Measurements from ENCODE around the gene ZMYND11.
"Not testable (repeated sequence)": the region's sequence is repeated elsewhere in the genome, so short reads cannot be mapped to it uniquely, and the experiment has no call there.

ZMYND11 gene

DNA sequence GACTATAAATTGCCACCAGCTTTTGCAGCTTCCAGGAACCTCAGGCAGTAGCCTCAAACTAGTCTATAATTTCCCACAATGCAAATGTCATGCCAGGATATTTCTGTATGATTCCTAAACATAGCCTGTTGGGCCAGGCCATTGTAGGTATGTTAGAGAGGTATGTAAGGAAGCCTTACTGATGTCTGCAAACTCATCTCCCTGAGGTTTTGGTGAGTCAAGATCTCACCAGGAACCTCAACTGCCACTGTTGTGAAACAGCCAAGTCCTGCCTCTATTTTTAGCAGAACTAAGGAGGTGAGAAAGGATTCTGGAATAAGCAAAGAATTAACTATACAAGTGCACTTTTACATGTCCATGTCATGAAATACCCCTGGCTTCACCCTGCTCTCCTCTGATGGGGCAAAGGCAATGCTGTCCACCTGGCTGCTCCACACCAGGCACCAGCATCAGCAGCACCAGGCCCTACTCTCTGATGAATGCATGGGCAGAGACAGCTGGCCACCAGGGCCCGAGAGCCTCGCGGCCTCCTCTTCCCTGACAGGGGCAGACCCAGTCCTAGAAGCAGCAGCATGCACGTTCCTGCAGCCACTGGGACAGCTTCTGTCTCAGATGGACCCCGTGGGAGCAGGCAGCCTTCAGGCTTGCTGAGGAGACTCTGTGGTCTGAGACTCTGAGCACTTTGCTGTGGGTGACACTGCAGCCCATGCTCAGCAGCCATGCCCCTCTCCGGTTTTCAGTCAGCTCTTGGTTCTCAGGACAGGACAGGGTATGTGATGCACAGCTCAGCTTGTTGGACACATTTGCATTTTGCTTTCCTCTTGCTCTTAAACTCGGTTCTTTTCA is 147.3 kb downstream of the ZMYND11 start:
- no peak for DNase-seq (ENCODE audit: low read depth in 2 of 2)

DNA sequence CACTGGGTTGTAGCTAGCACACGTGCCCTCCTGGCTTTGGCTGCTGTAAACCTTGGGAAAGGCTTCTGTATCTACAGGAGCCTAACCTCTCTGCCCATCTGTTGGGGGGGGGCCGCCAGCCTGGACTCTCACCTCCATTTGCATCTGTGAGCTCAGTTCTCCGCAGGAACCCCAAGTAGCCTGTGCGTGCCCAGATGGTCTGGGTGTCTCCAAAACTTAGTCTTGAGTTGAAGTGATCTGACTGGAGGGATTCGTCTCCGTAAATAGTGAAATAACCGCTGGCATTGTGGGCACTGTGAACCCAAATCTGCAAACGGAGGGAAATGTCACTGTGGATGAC is 147.9 kb downstream of the ZMYND11 start:
- no peak for DNase-seq (ENCODE audit: low read depth in 2 of 2)

DNA sequence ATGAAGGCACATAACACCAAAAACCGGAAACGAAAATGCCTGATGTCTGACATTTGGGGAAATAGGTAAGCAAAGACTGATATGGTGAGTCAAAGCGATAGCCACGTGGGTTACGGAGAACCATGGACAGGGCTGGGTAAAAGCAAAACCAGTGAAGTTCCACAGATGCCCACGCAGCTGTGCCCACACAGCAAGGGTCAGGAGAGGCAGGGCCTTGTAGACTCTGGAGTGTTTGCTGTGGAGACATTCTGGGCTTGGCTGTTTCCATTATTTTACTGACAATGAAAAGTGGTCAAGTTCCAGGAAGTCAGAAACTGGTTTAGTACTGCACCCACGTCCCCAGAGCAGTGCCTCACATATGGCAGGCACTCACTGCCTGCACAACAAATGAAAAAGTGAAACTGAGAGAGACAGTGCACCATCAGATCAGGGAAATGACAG is 148.7 kb downstream of the ZMYND11 start:
- peak; percentile 34 to 41 for DNase-seq (ENCODE audit: low read depth in 2 of 2)

DNA sequence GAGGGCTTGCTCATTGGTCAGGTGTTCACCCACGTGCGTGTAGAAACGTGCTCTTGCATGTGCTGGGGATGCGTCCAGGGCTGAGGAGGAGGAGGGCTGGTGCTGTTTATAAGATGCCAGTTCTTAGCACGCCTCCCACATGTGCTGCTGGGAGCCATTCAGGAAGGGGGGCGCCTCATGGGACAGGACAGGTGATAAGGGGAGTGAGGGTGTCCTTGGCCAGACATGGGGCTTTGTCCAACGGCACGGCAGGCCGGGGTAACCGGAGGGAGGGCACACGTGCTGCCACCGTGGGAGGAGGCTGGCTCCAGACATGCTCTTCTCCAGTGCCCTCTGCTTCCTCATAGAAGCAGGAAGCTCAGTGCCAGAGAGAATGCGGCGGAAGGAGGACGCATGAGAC is 150.0 kb downstream of the ZMYND11 start:
- DNase-seq (ENCODE audit: low read depth in 2 of 2), result no peak

DNA sequence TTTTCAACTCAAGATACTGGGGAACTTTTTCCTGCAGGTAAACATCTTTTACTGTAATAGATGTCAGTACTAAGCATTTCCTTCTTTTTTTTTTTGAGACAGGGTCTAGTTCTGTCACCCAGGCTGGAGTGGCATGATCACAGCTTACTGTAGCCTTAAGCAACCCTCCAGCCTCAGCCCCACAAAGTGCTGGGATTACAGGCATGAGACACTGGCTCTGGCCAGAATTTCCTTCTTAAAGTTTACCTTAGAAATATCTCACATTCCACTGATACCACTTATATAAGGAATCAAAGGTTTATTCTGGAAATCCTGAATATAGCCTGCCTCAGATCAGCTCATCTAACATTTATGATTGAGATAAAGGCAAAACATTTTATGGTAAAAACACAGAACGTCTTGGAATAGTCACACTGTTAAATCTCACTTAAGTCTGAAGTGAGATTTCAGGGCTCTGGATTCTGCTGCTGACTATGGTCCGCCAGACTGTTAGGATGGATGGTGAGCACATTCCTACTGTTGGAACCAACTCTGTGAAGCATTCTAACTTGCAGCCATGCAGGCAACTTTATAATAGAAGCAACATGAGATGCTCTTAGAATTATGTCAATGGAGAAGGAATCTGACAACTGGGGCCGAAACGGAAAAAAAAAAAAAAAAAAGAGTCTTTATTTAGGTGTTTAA is 151.9 kb downstream of the ZMYND11 start:
- no peak for DNase-seq (ENCODE audit: low read depth in 2 of 2)

DNA sequence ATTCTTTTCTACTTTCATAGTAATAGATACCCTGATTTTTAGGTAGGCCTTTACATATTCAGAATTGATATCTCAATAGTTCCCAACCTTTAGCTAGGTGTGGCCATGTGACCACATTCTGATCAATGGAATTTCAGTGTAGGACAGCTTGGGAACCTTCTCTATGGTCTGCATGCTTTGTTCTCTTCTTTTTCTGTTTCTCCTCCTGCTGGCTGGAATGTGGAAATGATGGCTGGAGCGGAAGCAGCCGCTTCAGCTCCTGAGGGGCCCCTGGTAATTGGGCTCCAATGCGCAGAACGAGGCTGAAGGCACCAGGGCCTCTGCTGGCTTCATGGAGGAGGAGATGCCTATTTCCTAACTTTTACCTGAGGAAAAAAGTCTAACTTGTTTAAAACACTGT is 152.6 kb downstream of the ZMYND11 start:
- no peak for DNase-seq (ENCODE audit: low read depth in 2 of 2)

DNA sequence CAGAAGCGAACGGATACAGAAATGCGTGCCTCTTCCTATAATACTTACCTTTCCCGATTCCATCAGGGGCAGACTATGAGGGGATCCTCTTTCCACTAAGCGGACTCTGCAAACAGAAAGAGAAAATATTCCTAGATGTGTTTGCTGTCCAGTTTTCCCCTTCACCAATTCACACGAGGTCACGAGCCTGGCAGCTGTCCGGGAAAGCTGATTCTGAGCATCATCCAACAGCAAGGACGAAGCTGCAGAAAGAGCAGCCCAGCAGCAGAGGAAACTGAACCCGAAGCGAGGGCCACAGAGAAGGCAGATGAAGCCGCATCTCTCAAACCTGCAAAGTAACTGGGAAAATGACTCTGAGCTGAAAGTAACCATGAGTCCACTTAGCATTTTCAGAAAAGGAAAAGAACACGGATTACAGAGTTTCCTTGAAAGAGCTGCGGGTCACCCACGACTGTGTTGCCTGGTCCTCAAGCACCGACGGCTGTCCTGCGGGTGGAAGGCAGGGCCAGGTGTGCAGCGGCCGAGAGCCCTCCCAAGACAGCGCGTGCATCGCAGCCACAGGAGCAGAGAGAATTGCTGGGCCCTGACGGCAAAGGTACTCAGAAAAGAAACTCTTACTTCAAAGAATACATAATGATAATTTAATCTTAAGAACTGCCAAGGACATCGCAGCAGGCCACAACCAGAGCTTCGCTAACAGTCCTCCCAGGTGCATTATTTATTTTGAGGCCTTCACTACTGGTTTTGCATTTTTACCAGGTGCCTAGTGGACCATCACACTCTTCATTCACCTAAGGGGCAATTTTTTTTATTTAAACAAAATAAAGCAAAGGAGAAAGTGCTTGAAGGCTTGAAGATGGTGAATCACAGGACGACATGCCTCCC is 153.3 kb downstream of the ZMYND11 start:
- DNase-seq (ENCODE audit: low read depth in 2 of 2), result no peak

DNA sequence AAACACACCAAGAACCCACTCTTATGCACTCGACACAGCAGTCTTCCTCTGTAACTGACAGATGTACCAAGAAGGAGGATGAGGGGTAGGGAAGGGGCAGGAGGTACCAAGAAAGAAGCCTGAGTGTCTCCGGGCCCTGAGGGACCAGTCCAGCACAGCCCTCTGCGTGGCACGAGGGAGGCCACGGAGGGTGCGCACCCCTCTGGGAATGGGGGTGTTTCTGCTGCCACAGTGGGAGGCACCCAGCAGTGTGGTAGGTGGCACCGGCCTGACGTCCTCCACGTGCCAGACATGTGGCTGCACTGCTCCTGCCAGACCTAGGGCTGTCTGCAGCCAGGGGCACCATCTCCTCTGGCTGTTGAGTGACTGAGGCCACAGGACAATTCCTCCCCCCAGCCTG is 154.3 kb downstream of the ZMYND11 start:
- DNase-seq (ENCODE audit: low read depth in 2 of 2), result no peak

DNA sequence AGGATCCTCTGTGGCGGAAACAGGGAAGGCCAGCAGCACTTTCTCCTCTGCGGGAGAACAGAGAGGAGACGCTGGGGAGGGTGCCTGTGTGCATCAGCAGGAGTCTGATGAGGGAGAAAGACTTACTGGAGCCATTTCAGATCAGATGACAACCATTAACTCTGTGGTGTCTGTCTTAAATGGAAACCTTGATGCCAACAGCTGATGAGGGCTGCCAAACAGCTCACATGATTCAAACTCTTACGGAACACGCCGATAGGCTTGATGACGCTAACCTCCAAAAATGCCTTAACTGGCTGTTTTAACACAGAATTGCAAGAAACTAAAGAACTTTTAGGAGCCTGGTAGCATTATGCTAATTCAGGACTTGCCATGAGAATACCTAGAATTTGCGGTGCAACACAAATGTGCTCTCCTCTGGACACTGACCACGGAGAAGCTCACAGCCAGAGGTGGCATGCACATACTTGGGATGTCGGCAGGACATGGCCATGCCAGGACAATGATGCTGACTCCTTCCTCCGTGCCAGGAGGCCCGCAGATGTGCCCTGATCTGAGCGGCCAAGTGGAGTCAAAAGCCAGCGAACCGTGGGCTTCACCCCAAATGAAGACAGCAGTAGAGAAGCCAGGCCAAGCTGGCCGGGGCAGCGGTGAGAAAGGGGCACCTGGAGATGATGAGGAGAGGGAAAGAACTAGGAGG is 154.9 kb downstream of the ZMYND11 start:
- DNase-seq (ENCODE audit: low read depth in 2 of 2), result no peak

DNA sequence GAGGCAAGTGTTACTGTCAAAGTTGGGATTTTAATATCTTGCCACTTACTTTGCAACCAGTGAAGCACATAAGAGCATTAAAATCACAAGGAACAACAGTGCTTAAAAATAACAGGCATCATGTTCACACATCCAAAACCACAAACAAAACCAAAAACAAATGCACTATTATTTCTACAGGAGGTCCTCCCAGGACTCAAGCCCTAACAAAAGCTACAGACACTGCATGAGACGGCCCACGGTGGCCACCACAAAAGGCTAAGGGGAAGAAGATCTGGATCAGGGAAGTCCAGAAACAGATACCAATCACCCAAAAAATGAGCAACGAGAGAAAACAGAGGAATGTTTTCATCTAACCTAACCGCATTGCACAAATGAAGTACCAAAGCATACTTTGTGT is 158.4 kb downstream of the ZMYND11 start:
- DNase-seq (ENCODE audit: low read depth in 2 of 2), result no peak

DNA sequence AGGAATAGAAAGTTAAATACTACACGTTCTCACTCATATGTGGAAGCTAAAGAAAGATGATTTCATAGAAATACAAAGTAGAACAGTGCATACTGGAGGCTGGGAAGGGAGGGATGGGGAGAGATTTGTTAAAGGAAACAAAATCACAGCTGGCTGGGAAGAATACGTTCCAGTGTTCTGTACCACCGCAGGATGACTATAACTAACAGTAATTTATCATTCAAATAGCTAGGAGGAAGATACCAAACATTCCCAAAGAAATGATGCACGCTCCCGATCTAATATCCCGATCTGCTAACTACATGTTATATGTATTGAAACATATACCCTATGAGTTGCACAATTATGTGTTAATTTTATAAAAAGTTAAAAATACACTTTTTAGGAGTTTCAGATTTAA is 162.3 kb downstream of the ZMYND11 start:
- no peak for DNase-seq (ENCODE audit: low read depth in 2 of 2)

DNA sequence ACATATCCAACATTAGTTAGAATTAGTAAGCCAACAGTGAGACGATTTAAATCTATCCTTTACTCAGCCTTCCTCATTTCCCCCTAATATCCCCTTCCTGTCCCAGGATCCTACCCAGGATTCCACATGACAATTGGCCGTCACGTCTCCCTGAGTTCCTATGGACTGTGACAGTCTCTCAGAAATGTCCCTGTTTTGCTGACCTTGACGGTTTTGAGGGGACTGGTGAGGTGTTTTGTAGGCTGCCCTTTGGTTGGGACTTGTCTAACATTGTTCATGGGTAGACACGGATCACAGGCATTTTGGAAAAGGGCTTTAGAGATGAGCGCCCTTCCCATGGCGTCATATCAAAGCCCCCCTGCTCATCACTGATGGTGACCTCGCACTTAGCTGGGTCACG is 162.8 kb downstream of the ZMYND11 start:
- no peak for DNase-seq (ENCODE audit: low read depth in 2 of 2)

DNA sequence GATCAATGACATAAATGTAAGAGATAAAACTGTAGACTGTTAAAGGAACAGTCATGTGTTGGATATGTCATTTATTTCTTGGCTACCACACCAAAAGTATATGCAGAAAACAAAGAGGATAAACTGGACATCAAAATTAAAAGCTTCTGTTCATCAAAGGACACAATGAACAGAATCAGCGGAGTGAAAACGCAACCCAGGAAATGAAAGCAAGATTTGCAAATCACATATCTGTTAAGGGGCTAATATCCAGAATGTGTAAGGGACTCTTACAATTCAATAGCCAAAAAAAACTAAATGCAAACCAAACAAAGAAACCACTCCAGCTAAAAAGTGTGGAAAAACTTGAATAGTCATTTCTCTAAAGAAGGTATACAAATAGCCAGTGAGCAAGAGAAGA is 164.3 kb downstream of the ZMYND11 start:
- no peak for DNase-seq (ENCODE audit: low read depth in 2 of 2)

DNA sequence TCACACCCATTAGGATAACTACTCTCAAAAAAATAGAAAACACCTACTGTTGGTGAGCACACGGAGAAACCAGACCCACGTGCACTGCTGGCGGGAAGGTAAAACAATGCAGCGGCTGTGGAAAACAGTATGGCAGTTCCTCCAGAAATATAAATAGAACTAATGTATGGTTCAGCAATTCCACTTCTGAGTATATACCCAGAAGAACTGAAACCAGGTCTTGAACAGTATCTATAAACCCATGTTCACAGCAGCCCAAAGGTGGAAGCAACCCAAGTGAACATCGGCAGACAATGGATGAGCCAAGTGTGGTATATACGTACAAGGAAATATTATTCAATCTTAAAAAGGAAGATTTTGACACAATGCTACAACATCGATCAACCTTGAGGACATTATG is 164.7 kb downstream of the ZMYND11 start:
- no peak for DNase-seq (ENCODE audit: low read depth in 2 of 2)

DNA sequence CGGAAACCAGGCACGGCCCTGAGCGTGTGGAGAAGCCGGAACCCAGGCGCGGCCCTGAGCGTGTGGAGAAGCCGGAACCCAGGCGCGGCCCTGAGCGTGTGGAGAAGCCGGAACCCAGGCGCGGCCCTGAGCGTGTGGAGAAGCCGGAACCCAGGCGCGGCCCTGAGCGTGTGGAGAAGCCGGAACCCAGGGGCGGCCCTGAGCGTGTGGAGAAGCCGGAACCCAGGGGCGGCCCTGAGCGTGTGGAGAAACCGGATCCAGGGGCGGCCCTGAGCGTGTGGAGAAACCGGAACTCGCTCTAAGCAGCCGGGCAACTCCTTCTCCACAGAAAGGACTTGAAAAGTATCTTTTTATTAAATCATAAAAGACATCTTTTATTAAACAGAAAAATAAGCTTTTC is 165.3 kb downstream of the ZMYND11 start:
- DNase-seq (ENCODE audit: low read depth in 2 of 2), result not testable (repeated sequence)

DNA sequence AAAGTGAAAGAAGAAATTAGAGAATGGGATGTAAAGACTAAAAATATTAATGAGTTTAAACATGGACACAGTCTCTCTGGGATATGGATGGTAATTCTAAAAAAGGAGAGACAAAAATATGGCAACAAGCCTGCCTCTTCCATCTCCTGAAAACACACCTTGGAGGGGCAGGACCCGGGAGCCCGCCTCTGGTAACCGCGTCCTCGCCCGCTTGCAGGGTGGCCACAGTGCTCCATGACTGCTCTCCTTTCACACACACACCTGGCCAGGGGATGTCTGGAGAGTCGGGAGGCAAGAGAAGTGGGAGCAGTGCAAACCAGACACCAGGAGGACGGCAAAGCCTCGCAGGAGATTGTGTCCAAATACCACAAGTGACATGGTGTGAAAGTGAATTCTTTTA is 166.3 kb downstream of the ZMYND11 start:
- no peak for DNase-seq (ENCODE audit: low read depth in 2 of 2)

All from stimulated activated CD8-positive, alpha-beta memory T cell treated with anti-CD3 and anti-CD28 coated beads, Interleukin-15, amount 100 ng/mL, for 48 hours (primary cell).